ENCODE results near the gene NRDC. TPM values are rescaled to one million over a fixed set of nuclear protein-coding genes. Genes with fewer than 3 reads are reported as not detected.

NRDC gene
- total RNA-seq, 1 experiment from 2014 or later: 182 TPM

DNA sequence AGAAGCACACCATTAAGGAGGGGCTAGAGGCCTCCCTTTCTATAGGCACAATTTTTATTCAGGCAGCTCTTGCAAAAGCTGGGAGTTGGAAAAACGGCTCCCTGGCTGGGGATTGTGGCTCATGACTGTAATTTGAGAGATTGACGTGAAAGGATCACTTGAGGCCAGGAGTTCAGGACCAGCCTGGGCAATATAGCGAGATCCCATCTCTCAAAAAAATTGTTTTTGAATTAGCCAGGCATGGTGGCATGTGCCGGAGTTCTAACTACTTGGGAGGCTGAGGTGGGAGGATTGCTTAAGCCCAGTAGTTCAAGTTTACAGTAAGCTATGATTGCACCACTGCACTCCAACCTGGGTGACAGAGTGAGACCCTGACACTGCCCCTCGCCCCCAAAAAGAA, 23.9 kb upstream of the NRDC start:
- ChIA-PET CTCF (no interaction called here), RAD21 (ENCODE audit: low non-redundant PET in 1 of 2, low total read pairs in 2 of 2, uncharacterized antibody in 2 of 2, unreplicated experiment in 2 of 2) (no interaction called here), POLR2A (no interaction called here)
- no peaks in the 10 kb centered on the region for H3K9me2 ChIP-seq (ENCODE audit: insufficient read depth)
- no peak overlapping the region for H2AFZ ChIP-seq (ENCODE audit: low read depth, low read length, poor library complexity, severe bottlenecking)
- intact Hi-C loops (cut with micrococcal nuclease): no loop called here
- DNase-seq (ENCODE audit: low read depth, low spot score) (no peak), ATAC-seq (no peak)
- H4K20me1 ChIP-seq (ENCODE audit: insufficient read depth): no peaks in the 10 kb centered on the region
- H3K79me2 ChIP-seq (ENCODE audit: insufficient read depth, low read length): no peaks in the 10 kb centered on the region
- no peak overlapping the region for H3K27ac ChIP-seq (ENCODE audit: low read depth, low read length)
- H3K36me3 ChIP-seq (ENCODE audit: control insufficient read depth in 1 of 2, insufficient read depth in 2 of 2, low read length in 2 of 2): no peaks in the 10 kb centered on the region
- no peak overlapping the region for H3K4me3 ChIP-seq (replicated peaks in 1 of 2; ENCODE audit: low read depth in 1 of 2, low read length in 2 of 2)
- no peaks in the 10 kb centered on the region for H3K9me3 ChIP-seq (ENCODE audit: control insufficient read depth in 1 of 2, insufficient read depth in 1 of 2, low read depth in 1 of 2, low read length in 2 of 2)
- no peak for TF ChIP-seq ELF1 (IDR thresholded peaks at IDR 0.05; ENCODE audit: borderline replicate concordance, low read depth)
- no peak for TF ChIP-seq EZH2 (IDR thresholded peaks at IDR 0.05)
- TF ChIP-seq ATF3 (IDR thresholded peaks at IDR 0.05): no peak
- no peak for TF ChIP-seq ZNF274 (IDR thresholded peaks at IDR 0.05; ENCODE audit: low read depth, low read length)
- TF ChIP-seq, protein P1, sequence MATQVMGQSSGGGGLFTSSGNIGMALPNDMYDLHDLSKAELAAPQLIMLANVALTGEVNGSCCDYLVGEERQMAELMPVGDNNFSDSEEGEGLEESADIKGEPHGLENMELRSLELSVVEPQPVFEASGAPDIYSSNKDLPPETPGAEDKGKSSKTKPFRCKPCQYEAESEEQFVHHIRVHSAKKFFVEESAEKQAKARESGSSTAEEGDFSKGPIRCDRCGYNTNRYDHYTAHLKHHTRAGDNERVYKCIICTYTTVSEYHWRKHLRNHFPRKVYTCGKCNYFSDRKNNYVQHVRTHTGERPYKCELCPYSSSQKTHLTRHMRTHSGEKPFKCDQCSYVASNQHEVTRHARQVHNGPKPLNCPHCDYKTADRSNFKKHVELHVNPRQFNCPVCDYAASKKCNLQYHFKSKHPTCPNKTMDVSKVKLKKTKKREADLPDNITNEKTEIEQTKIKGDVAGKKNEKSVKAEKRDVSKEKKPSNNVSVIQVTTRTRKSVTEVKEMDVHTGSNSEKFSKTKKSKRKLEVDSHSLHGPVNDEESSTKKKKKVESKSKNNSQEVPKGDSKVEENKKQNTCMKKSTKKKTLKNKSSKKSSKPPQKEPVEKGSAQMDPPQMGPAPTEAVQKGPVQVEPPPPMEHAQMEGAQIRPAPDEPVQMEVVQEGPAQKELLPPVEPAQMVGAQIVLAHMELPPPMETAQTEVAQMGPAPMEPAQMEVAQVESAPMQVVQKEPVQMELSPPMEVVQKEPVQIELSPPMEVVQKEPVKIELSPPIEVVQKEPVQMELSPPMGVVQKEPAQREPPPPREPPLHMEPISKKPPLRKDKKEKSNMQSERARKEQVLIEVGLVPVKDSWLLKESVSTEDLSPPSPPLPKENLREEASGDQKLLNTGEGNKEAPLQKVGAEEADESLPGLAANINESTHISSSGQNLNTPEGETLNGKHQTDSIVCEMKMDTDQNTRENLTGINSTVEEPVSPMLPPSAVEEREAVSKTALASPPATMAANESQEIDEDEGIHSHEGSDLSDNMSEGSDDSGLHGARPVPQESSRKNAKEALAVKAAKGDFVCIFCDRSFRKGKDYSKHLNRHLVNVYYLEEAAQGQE (IDR thresholded peaks at IDR 0.05; ENCODE audit: low read depth): no peak
- TF ChIP-seq POLR2AphosphoS5 (IDR thresholded peaks at IDR 0.05; ENCODE audit: low read depth, low read length): no peak
- no peak for TF ChIP-seq SIN3A (IDR thresholded peaks at IDR 0.05; ENCODE audit: low read depth)
- no peak for TF ChIP-seq JUND (IDR thresholded peaks at IDR 0.05)
- no peak for TF ChIP-seq EZH2phosphoT487 (IDR thresholded peaks at IDR 0.05; ENCODE audit: borderline replicate concordance)
- H3K27me3 ChIP-seq (ENCODE audit: insufficient read depth, low read length): no peaks in the 10 kb centered on the region
- no peak overlapping the region for H3K9ac ChIP-seq (ENCODE audit: low read length)
- H3K4me2 ChIP-seq (ENCODE audit: low read length): no peak overlapping the region
- no TSS peak for BruUV-seq (replicated peaks)
- H3K4me1 ChIP-seq (ENCODE audit: control insufficient read depth in 1 of 2, insufficient read depth in 2 of 2, low read length in 2 of 2): peaks cover 10 to 25% of the 10 kb centered on the region in 2 experiments
